Heart left ventricle (tissue), 16 donors: ENCODE data around the gene SEC24C. TPM values are rescaled to one million over a fixed set of nuclear protein-coding genes. Genes with fewer than 3 reads are reported as not detected.
A peak's percentile ranks its signal among the peaks of the same experiment; 100 is the strongest.

Experiments
- ATAC-seq, 4 donors: fragments of 200-7000 bp; cut with Tn5 transposase; one replicate each; pipeline ENCODE4 v1.9.1; 2020 to 2022; ENCODE audit warnings: moderate library complexity in 4 of 4, mild to moderate bottlenecking in 3 of 4, moderate number of reproducible peaks in 1 of 4
- DNase-seq, 5 donors: peaks; one replicate each; pipeline ENCODE4 v3.0.0-alpha.2; 2020
- H3K27ac ChIP-seq, 12 donors: fragments of 200-600 bp; sonication (generic) in 4 of 12; one replicate each; pipeline versions ENCODE4 v1.5.0 to v1.8.0; 2016 to 2022; ENCODE audit warnings: mild to moderate bottlenecking in 2 of 12
- H3K27me3 ChIP-seq, 9 donors: fragments of 200-600 bp; sonication (generic) in 2 of 9; one replicate each; pipeline versions ENCODE4 v1.5.1 to v1.8.0; 2016 to 2022; ENCODE audit warnings: mild to moderate bottlenecking in 3 of 9
- H3K36me3 ChIP-seq, 9 donors: fragments of 200-600 bp; sonication (generic) in 2 of 9; one replicate each; pipeline versions ENCODE4 v1.5.0 to v1.8.0; 2018 to 2022; ENCODE audit warnings: mild to moderate bottlenecking in 2 of 9
- H3K4me1 ChIP-seq, 12 donors: fragments of 200-600 bp; sonication (generic) in 4 of 12; one replicate each; pipeline versions ENCODE4 v1.5.0 to v1.8.0; 2016 to 2022; ENCODE audit warnings: mild to moderate bottlenecking in 3 of 12
- H3K4me3 ChIP-seq, 12 donors: fragments of 200-600 bp; sonication (generic) in 4 of 12; one replicate each; pipeline versions ENCODE4 v1.5.0 to v1.8.0; 2017 to 2022; ENCODE audit warnings: mild to moderate bottlenecking in 9 of 12, moderate library complexity in 4 of 12
- H3K9me3 ChIP-seq, 12 donors: fragments of 200-600 bp; sonication (generic) in 4 of 12; one replicate each; pipeline versions ENCODE4 v1.5.0 to v1.8.0; 2016 to 2022; ENCODE audit warnings: mild to moderate bottlenecking in 1 of 12
- CTCF ChIP-seq, 12 donors: fragments of 200-600 bp; sonication (generic) in 4 of 12; IDR thresholded peaks; one replicate each; pipeline versions ENCODE4 v1.5.0 to v1.8.0; 2018 to 2022; ENCODE audit warnings: antibody characterized with exemption in 12 of 12, mild to moderate bottlenecking in 5 of 12
- POLR2A ChIP-seq, 2 donors: fragments of 450-650 bp; IDR thresholded peaks; one replicate each; pipeline ENCODE4 v1.6.1; 2017; ENCODE audit warnings: antibody characterized with exemption in 2 of 2, mild to moderate bottlenecking in 2 of 2, moderate library complexity in 2 of 2
- WGBS, 4 donors: extraction: QIAGEN DNeasy Blood & Tissue Kit in 2 of 4; methylation state at CpG; one replicate each; pipeline versions ENCODE4 v1.1.5 to v1.1.7; 2013 to 2018; 5-methylcytosine and 5-hydroxymethylcytosine counted together
- intact Hi-C, 10 donors: fragments of 100-400 bp; cut with DNase I; formaldehyde crosslinking; loops; one replicate each; pipeline versions ENCODE4 v1.11.1 to v1.14.2; 2022
- polyA plus RNA-seq, 2 donors: library from polyadenylated mRNA; stranded (reverse); fragments of 200-250 nt; gene quantifications; one replicate each; pipeline ENCODE4 v1.2.3, GENCODE V29; 2013
- total RNA-seq, 9 donors: library from RNA; depleted of rRNA in 2 of 9; stranded (reverse); fragments of >200 nt in 2 of 9; fragmentation: NEBNext Ultra II Directional in 3 of 9; extraction: Animal tissue kit (Norgen Biotek cat#: 25700) in 3 of 9; gene quantifications; one replicate each; pipeline versions ENCODE4 v1.1.0 to v1.2.4, GENCODE V29; 2016 to 2023
- donor health status: ischemic (EF 13 %, LVEDD 7.1; RV severe dilation, severe dysfunction).
- donor health status: healthy with polysubstance abuse.
- donor health status: DM: no; HTN: yes; CAD: no.
- donor health status: DM: no; HTN: no; CAD: no.
- donor health status: ischemic (EF 25% LVEDD 6.9; RV normal size, moderate dysfunction).
- donor health status: ischemic (EF 25% LVEDD 5.7; RV mildly dilated, moderate dysfunction).
- donor health status: healthy.
- donor health status: DM: yes; HTN: yes; CAD: no.
- donor health status: ischemic (EF 35%, LVEDD 5.7; RV mildly dilated, moderate dysfunction).
- donor health status: nonischemic (EF 11% LVEDD 7.7; RV severe dilation, severe dysfunction).
- donor health status: DM: yes; HTN: yes; CAD: no.
- donor health status: PGD.
- donor health status: ischemic (EF 29% LVEDD 5.4; RV normal size, mild dysfunction).
- donor health status: nonischemic (EF 23%, LVEDD 6.1; RV moderate dilation, normal function).

SEC24C gene
- total and polyA plus RNA-seq, 11 donors, result 26.4 to 65.5 (median 49.5) TPM

- intact Hi-C loops, result loop anchor here in 1 of 10 donors (5.0 kb wide), 1 partner anchor 33 kb away; no protein-coding TSS in a partner anchor
- peaks cover 0 to 51% (median 47%) of the 10 kb centered on the region in 9 donors for H3K36me3 ChIP-seq
- no peaks in the 10 kb centered on the region for H3K9me3 ChIP-seq
- WGBS, 4 donors, result 78 to 85% (median 80%) methylated on average over 5 of the region's 5 CpGs
- no peak for TF ChIP-seq POLR2A (IDR thresholded peaks at IDR 0.05)
- TF ChIP-seq CTCF (IDR thresholded peaks at IDR 0.05), result no peak
- ATAC-seq (no peak), DNase-seq (no peak)
- H3K4me3 ChIP-seq, result no peak overlapping the region
- H3K27ac ChIP-seq, result no peak overlapping the region
- peaks cover 0 to 54% (median 39%) of the 10 kb centered on the region in 12 donors for H3K4me1 ChIP-seq
- no peaks in the 10 kb centered on the region for H3K27me3 ChIP-seq
Measured at GRCh38 chr10:73780301-73780700, 36.1 kb downstream of the SEC24C start.

GRCh38 chr10:73780966-73781365 lies 36.8 kb downstream of the SEC24C start:
- Histone ChIP-seq H3K9me3 (no peaks in the 10 kb centered on the region), H3K36me3 (peaks cover 0 to 44% (median 41%) of the 10 kb centered on the region in 9 donors), H3K4me1 (peaks cover 0 to 47% (median 35%) of the 10 kb centered on the region in 12 donors), H3K27ac (peak overlapping the region in 6 of 12 donors; percentile 92 to 97 (median 96)), H3K27me3 (no peaks in the 10 kb centered on the region), H3K4me3 (peak overlapping the region; percentile 70 to 99 (median 92))
- DNase-seq (no peak), ATAC-seq (no peak)
- intact Hi-C loops, result loop anchor here in 1 of 10 donors (5.0 kb wide), 1 partner anchor 34 kb away; no protein-coding TSS in a partner anchor
- TF ChIP-seq POLR2A (IDR thresholded peaks at IDR 0.05) (no peak), CTCF (IDR thresholded peaks at IDR 0.05) (no peak)
- 31 to 47% (median 34%) methylated on average over 11 of the region's 11 CpGs for WGBS, 4 donors

GRCh38 chr10:73781548-73781878 lies 37.3 kb downstream of the SEC24C start:
- Histone ChIP-seq H3K9me3 (no peaks in the 10 kb centered on the region), H3K27me3 (no peaks in the 10 kb centered on the region), H3K4me1 (peaks cover 0 to 47% (median 38%) of the 10 kb centered on the region in 12 donors), H3K4me3 (peak overlapping the region; percentile 70 to 99 (median 92)), H3K36me3 (peaks cover 0 to 39% (median 35%) of the 10 kb centered on the region in 9 donors), H3K27ac (peak overlapping the region; percentile 75 to 97 (median 93))
- no peak for DNase-seq
- peak in 1 of 4 donors; percentile 13 for ATAC-seq
- TF ChIP-seq POLR2A (IDR thresholded peaks at IDR 0.05) (no peak), CTCF (IDR thresholded peaks at IDR 0.05) (no peak)
- WGBS, 4 donors, result 1 to 4% (median 1%) methylated on average over 14 of the region's 14 CpGs
- intact Hi-C loops, result loop anchor here in 1 of 10 donors (5.0 kb wide), 1 partner anchor 34 kb away; no protein-coding TSS in a partner anchor

- peaks cover 0 to 33% (median 29%) of the 10 kb centered on the region in 9 donors for H3K36me3 ChIP-seq
- peak within 1 kb of the TSS; percentile 70 to 99 (median 92) for H3K4me3 ChIP-seq
- DNase-seq (peak; percentile 92 to 97 (median 94)), ATAC-seq (peak; percentile 60 to 84 (median 79))
- no peaks in the 10 kb centered on the region for H3K9me3 ChIP-seq
- H3K27me3 ChIP-seq, result no peaks in the 10 kb centered on the region
- whole genome bisulfite sequencing, 4 donors, result 0 to 1% (median 0%) methylated on average over 51 to 57 of the region's 57 CpGs
- H3K27ac ChIP-seq, result peak within 1 kb of the TSS; percentile 75 to 97 (median 93)
- intact Hi-C loops, result loop anchor here in 1 of 10 donors (5.0 kb wide), 1 partner anchor 35 kb away; no protein-coding TSS in a partner anchor
- peaks cover 6 to 53% (median 43%) of the 10 kb centered on the region in 12 donors for H3K4me1 ChIP-seq
- TF ChIP-seq CTCF (IDR thresholded peaks at IDR 0.05) (peak in 1 of 12 donors; percentile 4), POLR2A (IDR thresholded peaks at IDR 0.05) (peak in 1 of 2 donors; percentile 66)
Measured at GRCh38 chr10:73781879-73782748, 37.9 kb downstream of the SEC24C start, which contains the start of gene CHCHD1. Gene CHCHD1, plus strand, starts transcription at chr10:73782048. Its CDS starts 28 bp downstream, at chr10:73782076.
